K562 (cell line): ENCODE measurements around the gene TNIK. TPM values are rescaled to one million over a fixed set of nuclear protein-coding genes. Genes with fewer than 3 reads are reported as not detected.

ENCODE experiments used
- NCOA1 ChIP-seq: fragments of 450-650 bp; IDR thresholded peaks from 2 replicates; pipeline ENCODE4 v1.6.1; 2016; ENCODE audit warnings: low read depth
- NFIX ChIP-seq: fragments of 250-450 bp; sonication (Bioruptor Pico); IDR thresholded peaks from 2 replicates; pipeline ENCODE4 v1.4.0; 2020; ENCODE audit warnings: low read depth, mild to moderate bottlenecking, moderate library complexity
- SMAD3 ChIP-seq: fragments of 450-650 bp; formaldehyde crosslinking; conservative IDR thresholded peaks from 2 replicates; pipeline ENCODE4 v1.4.0; 2020; ENCODE audit warnings: mild to moderate bottlenecking
- THAP12 ChIP-seq: fragments of 250-450 bp; sonication (Bioruptor Pico); IDR thresholded peaks from 2 replicates; pipeline ENCODE4 v1.9.0; 2021; ENCODE audit warnings: mild to moderate bottlenecking, inconsistent platforms
- ZBTB26 ChIP-seq: fragments of 450-650 bp; formaldehyde crosslinking; IDR thresholded peaks from 2 replicates; pipeline ENCODE4 v1.4.0; 2022; ENCODE audit warnings: missing genetic modification characterization
- ZBTB40 ChIP-seq, 2 experiments: fragments of 450-650 bp in 1 of 2; sonication (generic) in 1 of 2; formaldehyde crosslinking in 1 of 2; IDR thresholded peaks; 2 replicates each; pipeline versions ENCODE4 v1.7.1 to v1.9.0; 2016 to 2022; ENCODE audit warnings: inconsistent platforms in 1 of 2, mild to moderate bottlenecking in 1 of 2, missing genetic modification reagents in 1 of 2
- ZNF551 ChIP-seq: fragments of 250-450 bp; sonication (Bioruptor Pico); IDR thresholded peaks from 2 replicates; pipeline ENCODE4 v1.5.0; 2021; ENCODE audit warnings: mild to moderate bottlenecking, moderate library complexity
- ZNF740 ChIP-seq, 3 experiments: fragments of 200-800 bp in 1 of 3; sonication (Bioruptor generic) in 1 of 3; sonication (generic) in 1 of 3; formaldehyde crosslinking in 1 of 3; IDR thresholded peaks; 2 replicates each; pipeline versions ENCODE4 v1.6.1 to v1.8.0; 2016 to 2022; ENCODE audit warnings: mild to moderate bottlenecking in 2 of 3, missing compliant biosample characterization in 2 of 3, missing genetic modification characterization in 2 of 3, missing genetic modification reagents in 1 of 3
- ZNF75A ChIP-seq: fragments of 450-650 bp; formaldehyde crosslinking; IDR thresholded peaks from 2 replicates; pipeline ENCODE4 v1.4.0; 2020; ENCODE audit warnings: mild to moderate bottlenecking
- polyA plus RNA-seq, 8 experiments: library from polyadenylated mRNA; depleted of rRNA in 4 of 8; stranded (reverse) in 5 of 8; unstranded in 3 of 8; fragments of >200 nt; fragmentation: Nextera tagmentation in 2 of 8; fragmentation: Illumina TruSeq in 1 of 8; extraction: Ambion mirVana in 2 of 8; extraction: Trizol in 1 of 8; gene quantifications; 2 replicates each; pipeline versions ENCODE4 v1.2.1 to v1.2.3, GENCODE V29; 2011 to 2014; ENCODE audit warnings: inconsistent platforms in 1 of 8, missing spikeins in 1 of 8
- total RNA-seq, 7 experiments: library from RNA; depleted of rRNA in 6 of 7; stranded (reverse); fragments of >200 nt in 6 of 7; fragmentation: Illumina TruSeq in 2 of 7; extraction: Trizol in 2 of 7; gene quantifications; 2 replicates each; pipeline versions ENCODE4 v1.2.1 to v1.2.3, GENCODE V29; 2011 to 2021; ENCODE audit warnings: low replicate concordance in 1 of 7
- TF ChIP-seq, protein P1 (sequence below): sonication (generic); formaldehyde crosslinking; IDR thresholded peaks from 2 replicates; pipeline ENCODE4 v1.8.1; 2022; ENCODE audit warnings: missing genetic modification reagents

Gene TNIK
- total and polyA plus RNA-seq, 9 of the 15 experiments (the other 6 are each of a cell fraction or from before 2014, with no cell fraction given) = 6.6 to 39.0 (median 24.7) TPM

GRCh38 chr3:171460725-171461524 lies 720 bp upstream of the TNIK start (continued):
- TF ChIP-seq THAP12 (CRISPR knock-in tag) (no peak), ZNF551 (no peak), ZBTB26 (no peak), ZNF740 (CRISPR knock-in tag; IDR thresholded peaks at IDR 0.05) (no peak), ZNF740 (tag; IDR thresholded peaks at IDR 0.05) (no peak), NCOA1 (no peak), ZNF75A (CRISPR knock-in tag) (no peak), SMAD3 (no peak), NFIX (CRISPR knock-in tag) (no peak), ZBTB40 (IDR thresholded peaks at IDR 0.05) (0 out of 2 replicates have a peak, but pooled peaks have one; percentile 58), ZBTB40 (CRISPR knock-in tag; IDR thresholded peaks at IDR 0.05) (no peak)
- TF ChIP-seq, protein P1, sequence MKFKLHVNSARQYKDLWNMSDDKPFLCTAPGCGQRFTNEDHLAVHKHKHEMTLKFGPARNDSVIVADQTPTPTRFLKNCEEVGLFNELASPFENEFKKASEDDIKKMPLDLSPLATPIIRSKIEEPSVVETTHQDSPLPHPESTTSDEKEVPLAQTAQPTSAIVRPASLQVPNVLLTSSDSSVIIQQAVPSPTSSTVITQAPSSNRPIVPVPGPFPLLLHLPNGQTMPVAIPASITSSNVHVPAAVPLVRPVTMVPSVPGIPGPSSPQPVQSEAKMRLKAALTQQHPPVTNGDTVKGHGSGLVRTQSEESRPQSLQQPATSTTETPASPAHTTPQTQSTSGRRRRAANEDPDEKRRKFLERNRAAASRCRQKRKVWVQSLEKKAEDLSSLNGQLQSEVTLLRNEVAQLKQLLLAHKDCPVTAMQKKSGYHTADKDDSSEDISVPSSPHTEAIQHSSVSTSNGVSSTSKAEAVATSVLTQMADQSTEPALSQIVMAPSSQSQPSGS (CRISPR knock-in tag) = no peak
